HEK293 (cell line): ENCODE measurements around the gene ARMH3.

Experiments used
- SCRT2 ChIP-seq: fragments of 450-650 bp; formaldehyde crosslinking; IDR thresholded peaks from 2 replicates; pipeline ENCODE4 v1.5.1; 2016; ENCODE audit warnings: missing biosample characterization, missing genetic modification characterization
- ZBTB1 ChIP-seq: fragments of 450-650 bp; formaldehyde crosslinking; IDR thresholded peaks from 2 replicates; pipeline ENCODE4 v1.5.1; 2016; ENCODE audit warnings: missing biosample characterization, missing genetic modification characterization
- ZBTB17 ChIP-seq: fragments of 450-650 bp; formaldehyde crosslinking; IDR thresholded peaks from 2 replicates; pipeline ENCODE4 v1.5.1; 2016; ENCODE audit warnings: missing biosample characterization, missing genetic modification characterization
- ZNF155 ChIP-seq: fragments of 450-650 bp; formaldehyde crosslinking; IDR thresholded peaks from 2 replicates; pipeline ENCODE4 v1.5.1; 2016; ENCODE audit warnings: missing biosample characterization, missing genetic modification characterization
- ZNF26 ChIP-seq: fragments of 450-650 bp; formaldehyde crosslinking; IDR thresholded peaks from 2 replicates; pipeline ENCODE4 v1.5.1; 2016; ENCODE audit warnings: missing biosample characterization, missing genetic modification characterization
- ZNF280D ChIP-seq: fragments of 450-650 bp; formaldehyde crosslinking; IDR thresholded peaks from 2 replicates; pipeline ENCODE4 v1.5.1; 2016; ENCODE audit warnings: missing biosample characterization, missing genetic modification characterization
- ZNF529 ChIP-seq: fragments of 450-650 bp; formaldehyde crosslinking; IDR thresholded peaks from 2 replicates; pipeline ENCODE4 v1.5.1; 2017; ENCODE audit warnings: missing genetic modification characterization, missing biosample characterization; ENCODE audit not compliant: insufficient replicate concordance
- ZNF558 ChIP-seq: fragments of 450-650 bp; formaldehyde crosslinking; IDR thresholded peaks from 2 replicates; pipeline ENCODE4 v1.5.1; 2016; ENCODE audit warnings: missing biosample characterization, missing genetic modification characterization
- ZNF645 ChIP-seq: fragments of 450-650 bp; formaldehyde crosslinking; IDR thresholded peaks from 2 replicates; pipeline ENCODE4; 2016; ENCODE audit warnings: missing biosample characterization, missing genetic modification characterization
- ZNF701 ChIP-seq: fragments of 450-650 bp; formaldehyde crosslinking; IDR thresholded peaks from 2 replicates; pipeline ENCODE4 v1.5.1; 2016; ENCODE audit warnings: missing biosample characterization, missing genetic modification characterization
- ZNF792 ChIP-seq: fragments of 450-650 bp; formaldehyde crosslinking; IDR thresholded peaks from 2 replicates; pipeline ENCODE4 v1.5.1; 2016; ENCODE audit warnings: missing biosample characterization, missing genetic modification characterization
- ZSCAN18 ChIP-seq: fragments of 450-650 bp; formaldehyde crosslinking; IDR thresholded peaks from 2 replicates; pipeline ENCODE4 v1.5.1; 2016; ENCODE audit warnings: missing biosample characterization, missing genetic modification characterization
- TF ChIP-seq, protein P1 (sequence below): fragments of 450-650 bp; formaldehyde crosslinking; IDR thresholded peaks from 2 replicates; pipeline ENCODE4 v1.5.1; 2016; ENCODE audit warnings: missing biosample characterization, missing genetic modification characterization
- TF ChIP-seq, protein P2 (sequence below): fragments of 450-650 bp; formaldehyde crosslinking; conservative IDR thresholded peaks from 2 replicates; pipeline ENCODE4 v1.5.1; 2016; ENCODE audit warnings: low read depth, missing biosample characterization, missing genetic modification characterization
- TF ChIP-seq, protein P3 (sequence below): fragments of 450-650 bp; formaldehyde crosslinking; IDR thresholded peaks from 2 replicates; pipeline ENCODE4 v1.5.1; 2016; ENCODE audit warnings: missing biosample characterization, missing genetic modification characterization

The ARMH3 gene

DNA sequence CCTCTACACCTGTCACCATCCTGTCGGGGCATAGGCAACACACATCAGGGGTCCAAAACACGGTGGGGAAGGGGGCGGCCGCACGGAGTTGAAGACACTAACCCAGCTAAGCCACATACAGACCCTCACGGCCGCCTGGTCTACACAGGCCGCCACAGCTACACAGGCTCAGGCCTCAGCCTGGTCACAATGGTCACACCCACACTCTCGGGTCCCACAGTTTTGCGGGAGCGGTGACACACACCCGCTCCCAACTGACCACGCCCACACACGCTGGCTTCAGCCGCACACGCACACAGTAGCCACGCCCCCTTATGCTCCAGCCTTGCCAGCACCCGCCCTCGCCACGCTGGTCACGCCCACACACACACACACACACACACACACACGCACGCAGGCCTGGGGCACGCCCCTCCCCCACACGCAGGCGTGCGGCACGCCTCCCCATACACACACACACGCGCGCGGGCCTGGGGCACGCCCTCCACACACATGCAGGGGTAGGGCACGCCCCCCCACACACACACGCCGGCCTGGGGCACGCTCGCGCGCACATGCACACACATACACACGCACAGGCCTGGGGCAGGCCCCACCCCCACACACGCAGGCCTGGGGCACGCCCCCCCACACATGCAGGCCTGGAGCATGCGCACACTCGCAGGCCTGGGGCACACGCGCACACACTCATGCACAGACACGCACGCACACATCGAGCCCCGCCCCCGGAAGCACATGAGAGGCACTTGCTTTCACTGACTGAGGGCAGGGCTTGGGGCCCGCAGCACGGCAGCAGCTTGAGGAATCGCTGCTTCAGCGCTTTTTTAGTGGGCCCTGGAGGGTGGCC is 225.4 kb downstream of the ARMH3 start (continued):
- peak; percentile 100 for TF ChIP-seq ZSCAN18 (tag by site-specific recombination)
- no peak for TF ChIP-seq ZNF558 (tag by site-specific recombination)
- TF ChIP-seq ZNF792 (tag by site-specific recombination), result peak; percentile 90; the same call in 1 of the 2 replicates
- TF ChIP-seq, protein P1, sequence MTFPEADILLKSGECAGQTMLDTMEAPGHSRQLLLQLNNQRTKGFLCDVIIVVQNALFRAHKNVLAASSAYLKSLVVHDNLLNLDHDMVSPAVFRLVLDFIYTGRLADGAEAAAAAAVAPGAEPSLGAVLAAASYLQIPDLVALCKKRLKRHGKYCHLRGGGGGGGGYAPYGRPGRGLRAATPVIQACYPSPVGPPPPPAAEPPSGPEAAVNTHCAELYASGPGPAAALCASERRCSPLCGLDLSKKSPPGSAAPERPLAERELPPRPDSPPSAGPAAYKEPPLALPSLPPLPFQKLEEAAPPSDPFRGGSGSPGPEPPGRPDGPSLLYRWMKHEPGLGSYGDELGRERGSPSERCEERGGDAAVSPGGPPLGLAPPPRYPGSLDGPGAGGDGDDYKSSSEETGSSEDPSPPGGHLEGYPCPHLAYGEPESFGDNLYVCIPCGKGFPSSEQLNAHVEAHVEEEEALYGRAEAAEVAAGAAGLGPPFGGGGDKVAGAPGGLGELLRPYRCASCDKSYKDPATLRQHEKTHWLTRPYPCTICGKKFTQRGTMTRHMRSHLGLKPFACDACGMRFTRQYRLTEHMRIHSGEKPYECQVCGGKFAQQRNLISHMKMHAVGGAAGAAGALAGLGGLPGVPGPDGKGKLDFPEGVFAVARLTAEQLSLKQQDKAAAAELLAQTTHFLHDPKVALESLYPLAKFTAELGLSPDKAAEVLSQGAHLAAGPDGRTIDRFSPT (tag by site-specific recombination), result peak; percentile 99
- TF ChIP-seq ZNF26, result no peak
- no peak; the same call in 1 of the 2 replicates for TF ChIP-seq ZNF701 (tag by site-specific recombination)
- no peak for TF ChIP-seq ZNF155 (tag by site-specific recombination)
- 0 out of 2 replicates have a peak, but pooled peaks have one; percentile 69 for TF ChIP-seq ZBTB1 (tag by site-specific recombination)
- TF ChIP-seq ZBTB17, result peak; percentile 91
- TF ChIP-seq, protein P2, sequence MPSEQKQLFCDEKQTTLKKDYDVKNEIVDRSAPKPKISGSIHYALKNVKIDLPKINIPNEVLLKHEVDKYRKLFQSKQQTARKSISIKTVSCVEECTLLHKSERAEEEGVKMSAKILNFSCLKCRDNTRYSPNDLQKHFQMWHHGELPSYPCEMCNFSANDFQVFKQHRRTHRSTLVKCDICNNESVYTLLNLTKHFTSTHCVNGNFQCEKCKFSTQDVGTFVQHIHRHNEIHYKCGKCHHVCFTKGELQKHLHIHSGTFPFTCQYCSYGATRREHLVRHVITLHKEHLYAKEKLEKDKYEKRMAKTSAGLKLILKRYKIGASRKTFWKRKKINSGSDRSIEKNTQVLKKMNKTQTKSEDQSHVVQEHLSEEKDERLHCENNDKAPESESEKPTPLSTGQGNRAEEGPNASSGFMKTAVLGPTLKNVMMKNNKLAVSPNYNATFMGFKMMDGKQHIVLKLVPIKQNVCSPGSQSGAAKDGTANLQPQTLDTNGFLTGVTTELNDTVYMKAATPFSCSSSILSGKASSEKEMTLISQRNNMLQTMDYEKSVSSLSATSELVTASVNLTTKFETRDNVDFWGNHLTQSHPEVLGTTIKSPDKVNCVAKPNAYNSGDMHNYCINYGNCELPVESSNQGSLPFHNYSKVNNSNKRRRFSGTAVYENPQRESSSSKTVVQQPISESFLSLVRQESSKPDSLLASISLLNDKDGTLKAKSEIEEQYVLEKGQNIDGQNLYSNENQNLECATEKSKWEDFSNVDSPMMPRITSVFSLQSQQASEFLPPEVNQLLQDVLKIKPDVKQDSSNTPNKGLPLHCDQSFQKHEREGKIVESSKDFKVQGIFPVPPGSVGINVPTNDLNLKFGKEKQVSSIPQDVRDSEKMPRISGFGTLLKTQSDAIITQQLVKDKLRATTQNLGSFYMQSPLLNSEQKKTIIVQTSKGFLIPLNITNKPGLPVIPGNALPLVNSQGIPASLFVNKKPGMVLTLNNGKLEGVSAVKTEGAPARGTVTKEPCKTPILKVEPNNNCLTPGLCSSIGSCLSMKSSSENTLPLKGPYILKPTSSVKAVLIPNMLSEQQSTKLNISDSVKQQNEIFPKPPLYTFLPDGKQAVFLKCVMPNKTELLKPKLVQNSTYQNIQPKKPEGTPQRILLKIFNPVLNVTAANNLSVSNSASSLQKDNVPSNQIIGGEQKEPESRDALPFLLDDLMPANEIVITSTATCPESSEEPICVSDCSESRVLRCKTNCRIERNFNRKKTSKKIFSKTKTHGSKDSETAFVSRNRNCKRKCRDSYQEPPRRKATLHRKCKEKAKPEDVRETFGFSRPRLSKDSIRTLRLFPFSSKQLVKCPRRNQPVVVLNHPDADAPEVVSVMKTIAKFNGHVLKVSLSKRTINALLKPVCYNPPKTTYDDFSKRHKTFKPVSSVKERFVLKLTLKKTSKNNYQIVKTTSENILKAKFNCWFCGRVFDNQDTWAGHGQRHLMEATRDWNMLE (tag by site-specific recombination), result no peak
- TF ChIP-seq, protein P3, sequence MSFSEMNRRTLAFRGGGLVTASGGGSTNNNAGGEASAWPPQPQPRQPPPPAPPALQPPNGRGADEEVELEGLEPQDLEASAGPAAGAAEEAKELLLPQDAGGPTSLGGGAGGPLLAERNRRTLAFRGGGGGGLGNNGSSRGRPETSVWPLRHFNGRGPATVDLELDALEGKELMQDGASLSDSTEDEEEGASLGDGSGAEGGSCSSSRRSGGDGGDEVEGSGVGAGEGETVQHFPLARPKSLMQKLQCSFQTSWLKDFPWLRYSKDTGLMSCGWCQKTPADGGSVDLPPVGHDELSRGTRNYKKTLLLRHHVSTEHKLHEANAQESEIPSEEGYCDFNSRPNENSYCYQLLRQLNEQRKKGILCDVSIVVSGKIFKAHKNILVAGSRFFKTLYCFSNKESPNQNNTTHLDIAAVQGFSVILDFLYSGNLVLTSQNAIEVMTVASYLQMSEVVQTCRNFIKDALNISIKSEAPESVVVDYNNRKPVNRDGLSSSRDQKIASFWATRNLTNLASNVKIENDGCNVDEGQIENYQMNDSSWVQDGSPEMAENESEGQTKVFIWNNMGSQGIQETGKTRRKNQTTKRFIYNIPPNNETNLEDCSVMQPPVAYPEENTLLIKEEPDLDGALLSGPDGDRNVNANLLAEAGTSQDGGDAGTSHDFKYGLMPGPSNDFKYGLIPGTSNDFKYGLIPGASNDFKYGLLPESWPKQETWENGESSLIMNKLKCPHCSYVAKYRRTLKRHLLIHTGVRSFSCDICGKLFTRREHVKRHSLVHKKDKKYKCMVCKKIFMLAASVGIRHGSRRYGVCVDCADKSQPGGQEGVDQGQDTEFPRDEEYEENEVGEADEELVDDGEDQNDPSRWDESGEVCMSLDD (tag by site-specific recombination), result peak; percentile 99
- peak; percentile 73 for TF ChIP-seq SCRT2 (tag by site-specific recombination)
- TF ChIP-seq ZNF280D, result no peak
- TF ChIP-seq ZNF529 (tag by site-specific recombination), result no peak
- peak; percentile 94; the same call in 1 of the 2 replicates for TF ChIP-seq ZNF645
